HPDE6-E6E7 (cell line): ENCODE results near the gene MSH5.
"Not testable (repeated sequence)": the region's sequence is repeated elsewhere in the genome, so short reads cannot be mapped to it uniquely, and the experiment has no call there.

Experiments
- DNase-seq: peaks from one replicate; pipeline ENCODE4 v3.0.0; 2011; ENCODE audit warnings: missing footprints; ENCODE audit errors: extremely low spot score

MSH5 gene

GRCh38 chr6:31778999-31779885, 39.4 kb downstream of the MSH5 start:
- no peak for DNase-seq

DNA sequence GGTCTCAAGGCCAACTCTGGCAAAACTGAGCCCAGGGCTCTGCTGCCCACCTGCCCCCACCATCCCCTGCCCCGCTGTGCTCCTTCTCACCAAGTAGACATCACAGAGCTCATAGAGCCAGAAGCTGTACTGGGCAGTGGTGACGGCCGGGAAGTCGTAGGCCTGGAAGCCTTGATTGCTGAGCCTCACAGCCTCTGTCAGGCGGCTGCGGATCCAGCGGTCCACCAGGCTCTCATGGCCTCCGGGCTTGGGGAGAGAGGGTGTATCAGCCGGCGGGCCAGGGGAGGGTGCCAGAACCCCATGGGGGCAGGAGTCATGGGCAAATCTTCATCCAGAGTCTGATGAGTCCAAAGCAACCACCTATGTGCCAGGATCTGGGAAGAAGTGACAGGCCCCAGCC, 40.1 kb downstream of the MSH5 start:
- no peak for DNase-seq

DNA sequence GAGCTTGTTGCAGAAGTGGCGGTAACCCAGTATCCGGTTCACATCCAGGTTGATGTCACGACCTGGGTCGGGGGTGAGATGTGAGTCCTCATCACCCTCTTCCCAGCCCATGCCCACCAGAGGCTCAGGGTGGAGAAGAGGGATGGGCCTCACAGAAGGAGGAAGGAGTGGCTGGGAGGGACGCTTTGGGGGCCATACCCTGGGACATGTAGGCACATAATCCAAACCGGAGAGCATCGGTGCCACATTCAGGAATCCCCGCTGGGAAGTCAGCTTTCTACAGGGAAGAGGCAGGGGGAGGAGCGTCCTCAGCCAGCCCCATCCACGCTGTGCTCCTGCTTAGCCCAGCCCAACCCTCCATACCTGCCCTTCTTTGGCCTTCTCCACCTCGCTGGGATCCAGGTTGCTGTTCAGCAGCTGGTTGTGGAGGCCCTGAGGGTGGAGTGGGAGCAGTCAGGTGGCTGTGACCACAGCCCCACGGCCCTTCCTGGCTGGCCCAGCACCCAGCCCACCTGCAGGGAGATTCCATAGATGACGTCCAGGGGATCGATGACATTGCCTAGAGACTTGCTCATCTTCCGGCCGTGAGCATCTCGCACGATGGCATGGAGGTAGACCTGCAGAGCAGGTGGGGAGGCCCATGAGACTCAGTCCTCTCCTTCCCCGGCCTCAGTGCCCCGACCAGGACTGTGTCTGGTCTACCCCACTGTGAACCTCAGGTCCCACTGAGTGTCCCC, 40.9 kb downstream of the MSH5 start:
- DNase-seq, result no peak

DNA sequence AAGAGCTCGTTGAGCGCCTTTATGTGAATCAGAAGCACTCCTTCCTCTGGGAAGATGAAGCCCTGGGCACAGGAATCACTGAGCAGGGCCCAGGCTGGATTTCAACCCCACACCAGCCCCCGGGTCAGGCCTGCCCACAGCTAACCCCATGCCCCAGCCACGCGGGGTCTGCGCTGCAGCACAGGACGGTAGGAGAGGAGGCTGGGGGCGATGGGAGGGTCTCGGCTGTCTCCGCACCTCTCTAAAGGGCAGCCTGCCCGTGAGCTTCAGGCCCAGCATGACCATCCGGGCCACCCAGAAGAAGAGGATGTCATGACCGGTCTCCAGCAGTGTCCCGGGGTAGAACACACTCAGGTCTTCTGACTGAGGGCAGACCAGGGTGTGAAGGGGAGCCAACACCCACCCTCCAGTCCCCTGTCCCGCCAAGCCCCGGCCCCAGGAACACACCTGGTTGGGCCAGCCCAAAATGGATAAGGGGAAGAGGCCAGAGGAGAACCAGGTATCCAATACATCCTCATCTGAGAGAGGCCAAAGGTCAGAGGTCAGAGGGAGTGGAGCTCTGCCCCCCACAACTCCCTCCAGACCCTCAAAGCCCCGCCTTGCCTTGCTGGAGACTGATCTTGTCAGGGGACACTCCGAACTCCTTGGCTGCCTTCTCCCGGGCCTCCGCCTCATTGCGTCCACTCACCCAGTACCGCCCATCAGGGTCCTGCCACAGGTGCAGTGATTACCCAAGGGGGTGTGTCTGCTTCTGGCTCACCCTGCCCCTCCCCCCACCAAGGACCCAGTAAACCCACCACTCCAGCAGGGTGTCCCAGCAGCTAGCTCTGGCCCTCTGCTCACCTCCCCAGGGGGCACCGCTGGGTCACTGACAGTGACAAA, 41.7 kb downstream of the MSH5 start:
- no peak for DNase-seq

DNA sequence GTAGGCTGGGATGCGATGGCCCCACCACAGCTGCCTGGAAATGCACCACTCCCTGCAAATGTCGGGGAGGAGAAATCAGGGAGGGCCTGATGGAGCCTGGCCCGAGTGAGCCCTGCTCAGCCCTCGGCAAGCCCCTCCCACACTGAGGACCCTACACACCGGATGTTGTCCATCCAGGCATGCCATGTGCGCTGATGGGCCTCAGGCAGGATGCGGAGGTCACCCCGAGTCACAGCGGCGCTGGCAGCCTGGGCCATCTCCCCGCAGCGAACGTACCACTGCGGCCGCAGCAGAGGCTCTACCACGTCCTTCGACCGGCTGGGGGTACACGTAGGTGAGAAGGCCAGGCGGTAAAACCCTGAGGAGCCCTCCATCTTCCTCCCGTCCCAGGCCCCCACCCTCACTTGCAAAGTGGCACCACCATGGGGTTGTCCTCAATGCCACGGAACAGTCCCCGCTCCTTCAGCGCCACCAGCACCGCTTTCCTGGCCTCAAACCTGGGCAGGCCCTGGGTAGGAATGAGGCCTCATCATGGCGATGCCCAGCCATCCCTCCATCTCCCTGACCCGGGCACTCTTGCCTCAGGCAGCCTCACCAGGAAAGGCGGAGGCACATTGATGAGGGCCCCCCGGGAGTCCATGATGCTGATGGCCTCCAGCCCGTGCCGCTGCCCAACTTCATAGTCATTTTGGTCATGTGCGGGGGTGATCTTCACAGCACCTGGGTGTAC, 42.5 kb downstream of the MSH5 start:
- DNase-seq, result no peak

DNA sequence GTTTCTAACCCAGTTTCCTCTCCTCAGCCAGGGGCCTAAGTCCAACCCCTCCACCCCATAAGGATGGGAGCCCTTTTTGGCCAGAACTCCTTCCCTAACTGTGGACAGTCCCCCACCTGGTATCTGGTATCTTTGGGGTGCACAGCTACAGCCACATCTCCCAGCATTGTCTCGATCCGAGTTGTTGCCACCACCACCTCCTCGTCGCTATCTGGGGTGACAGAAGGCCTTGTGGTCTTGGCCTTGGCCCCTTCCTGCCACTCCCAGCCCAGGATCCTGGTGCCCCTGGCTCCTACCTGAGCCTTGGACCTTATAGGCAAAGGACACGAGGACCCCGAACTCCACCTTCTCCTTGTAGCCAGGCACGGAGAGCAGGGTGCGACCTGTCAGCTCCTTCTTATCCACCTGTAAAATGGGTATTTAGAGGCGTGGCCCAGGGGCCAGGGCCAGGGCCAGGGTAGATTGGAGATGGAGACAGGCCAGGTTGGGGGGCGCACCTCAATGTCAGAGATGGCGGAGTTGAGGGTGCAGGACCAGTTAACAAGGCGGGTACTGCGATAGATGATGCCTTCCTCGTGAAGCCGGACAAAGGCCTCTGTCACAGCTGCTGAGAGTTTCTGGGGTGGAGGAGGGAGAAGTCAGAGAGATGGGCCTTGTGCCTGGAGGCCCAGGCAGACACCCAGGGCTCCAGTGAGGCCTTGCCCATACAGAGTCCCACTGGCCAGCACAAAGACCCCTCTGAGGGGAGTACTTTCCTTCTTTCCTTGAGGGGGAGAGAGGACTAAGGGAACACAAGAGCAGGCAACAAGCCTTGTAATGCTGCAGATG, 44.5 kb downstream of the MSH5 start:
- no peak for DNase-seq

DNA sequence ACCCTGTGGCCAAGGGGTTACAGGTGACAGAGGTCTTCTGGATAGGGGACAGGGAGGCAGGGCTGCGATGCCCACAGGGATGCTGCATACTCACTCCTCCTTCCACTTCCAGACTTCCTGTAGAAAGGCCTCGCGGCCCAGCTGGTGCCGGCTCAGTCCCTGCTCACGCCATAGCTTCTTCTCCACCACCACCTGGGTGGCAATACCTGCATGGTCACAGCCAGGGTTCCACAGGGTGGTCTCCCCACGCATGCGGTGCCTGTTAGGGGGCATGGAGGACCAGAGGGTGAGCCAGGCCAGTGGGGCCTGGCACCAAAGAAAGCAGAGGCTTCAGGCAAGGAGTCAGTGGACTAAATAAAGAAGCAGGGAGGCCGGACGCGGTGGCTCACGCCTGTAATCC, 45.7 kb downstream of the MSH5 start:
- no peak for DNase-seq

DNA sequence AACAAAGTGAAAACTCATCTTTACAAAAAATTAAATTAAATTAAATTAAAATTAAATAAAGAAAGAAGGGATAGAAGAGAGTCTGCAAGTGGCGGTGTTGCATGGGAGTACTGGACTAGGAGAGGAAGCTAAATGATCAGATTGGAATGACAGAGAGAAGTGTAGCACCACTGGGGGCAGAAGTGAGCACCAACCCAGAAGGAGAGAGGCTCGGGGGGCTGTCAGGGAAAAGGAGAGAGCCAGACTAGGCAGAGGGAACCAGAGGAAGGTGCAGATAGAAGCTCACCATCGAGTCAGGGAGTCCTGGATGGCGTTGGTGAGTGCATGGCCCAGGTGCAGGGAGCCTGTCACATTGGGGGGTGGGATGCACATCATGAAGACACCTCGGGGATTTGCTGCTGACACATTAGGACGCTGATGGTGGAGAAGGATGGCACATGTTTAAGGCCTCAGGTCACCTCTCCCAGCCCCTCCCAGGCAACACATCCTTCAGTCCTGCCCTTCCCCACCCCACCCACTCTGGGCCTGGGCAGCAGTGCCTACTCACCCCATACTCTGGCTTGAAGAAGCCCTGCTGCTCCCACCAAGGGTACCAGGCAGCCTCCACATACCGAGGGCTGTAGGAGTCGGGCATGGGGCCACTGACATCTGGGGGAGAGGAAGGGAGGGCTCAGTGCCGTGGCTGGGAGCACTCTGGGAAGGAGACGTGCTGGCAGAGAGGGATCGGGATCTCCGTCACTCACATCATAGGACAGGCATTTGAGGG, 51.7 kb downstream of the MSH5 start:
- no peak for DNase-seq

- DNase-seq, result no peak
Observed at GRCh38 chr6:31792090-31792374, 52.2 kb downstream of the MSH5 start.

GRCh38 chr6:31792761-31793171, 53.0 kb downstream of the MSH5 start:
- DNase-seq, result peak; percentile 92

DNA sequence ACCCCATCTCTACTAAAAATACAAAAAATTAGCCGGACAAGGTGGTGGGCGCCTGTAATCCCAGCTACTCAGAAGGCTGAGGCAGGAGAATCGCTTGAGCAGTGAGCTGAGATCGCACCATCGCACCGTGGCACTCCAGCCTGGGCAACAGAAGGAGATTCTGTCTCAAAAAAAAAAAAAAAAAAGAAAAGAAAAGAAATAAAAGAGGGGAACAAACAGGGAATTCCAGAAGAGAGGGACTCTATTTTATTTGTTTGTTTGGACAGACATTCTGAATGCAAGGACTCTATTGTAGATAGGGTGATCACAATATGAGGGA, 54.1 kb downstream of the MSH5 start:
- not testable (repeated sequence) for DNase-seq

DNA sequence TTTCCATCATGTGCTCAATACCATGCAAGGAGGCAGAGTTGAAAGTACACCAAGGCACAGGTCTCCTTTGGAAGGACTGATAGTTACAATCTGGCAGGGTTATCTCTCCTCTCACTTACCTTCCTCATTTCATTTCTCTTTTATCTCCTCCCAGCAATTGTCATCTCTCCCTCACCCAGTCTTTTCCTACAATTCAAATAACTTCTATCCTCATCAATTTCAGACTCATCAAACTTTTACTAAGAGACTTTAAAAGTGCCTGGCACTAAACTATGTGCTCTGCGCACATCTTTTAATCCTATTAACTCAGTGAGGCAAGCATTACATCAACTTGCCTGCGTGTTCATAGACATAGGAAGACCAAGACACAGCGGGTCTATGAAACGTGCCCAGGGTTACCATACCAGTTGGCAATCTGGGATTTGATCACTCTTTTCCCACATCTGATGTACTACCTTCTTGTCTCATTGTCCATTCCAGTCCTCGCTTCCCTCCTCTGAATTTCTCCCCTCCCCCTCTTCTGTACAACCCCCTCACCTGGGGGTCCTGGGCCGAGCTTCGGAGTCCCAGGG, 54.6 kb downstream of the MSH5 start:
- peak; percentile 42 for DNase-seq

- DNase-seq, result no peak
Observed at GRCh38 chr6:31794866-31795615, 55.2 kb downstream of the MSH5 start.

- DNase-seq, result peak; percentile 94
Observed at GRCh38 chr6:31795616-31796298, 56.0 kb downstream of the MSH5 start, which contains the start of gene VARS1. TSS of gene VARS1 (minus strand) at chr6:31795752. CDS start at chr6:31795217, 535 bp downstream.

DNA sequence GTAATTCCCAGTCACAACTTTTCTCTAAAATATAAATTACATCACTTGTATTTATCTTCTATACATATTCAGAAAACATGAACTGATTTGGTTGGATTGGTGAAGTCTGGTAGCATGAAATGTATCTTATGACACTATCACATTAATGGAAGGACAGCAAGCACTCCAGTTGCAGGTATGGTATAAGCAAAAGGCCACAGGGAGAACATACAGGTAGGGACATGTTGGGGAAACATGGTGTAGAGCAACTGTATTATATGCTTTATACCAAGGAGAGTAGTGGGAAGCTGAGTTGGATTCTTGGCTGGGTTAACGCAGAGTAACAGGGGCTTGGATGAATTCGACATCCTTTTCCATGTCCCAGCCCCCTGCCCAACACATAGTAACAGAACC, 57.2 kb downstream of the MSH5 start:
- no peak for DNase-seq

DNA sequence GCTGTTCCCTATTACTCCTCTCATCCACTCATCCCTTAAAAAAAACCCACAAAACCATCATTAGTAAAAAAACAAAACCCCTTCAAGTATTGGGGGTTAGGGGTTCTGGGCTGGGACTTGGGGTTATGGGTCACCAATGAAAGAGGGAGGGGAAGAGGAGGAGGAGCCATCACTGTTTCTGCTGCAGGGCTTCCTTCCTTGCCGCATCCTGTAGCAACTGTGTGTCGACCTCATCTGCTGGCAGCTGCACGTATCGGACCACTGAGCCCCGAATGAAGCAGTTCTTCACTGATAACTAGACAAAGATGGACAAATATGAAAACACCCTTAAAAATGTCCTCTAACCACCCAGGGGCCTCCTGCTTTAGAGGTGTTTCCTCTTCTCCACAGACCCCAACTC, 57.8 kb downstream of the MSH5 start:
- no peak for DNase-seq

DNA sequence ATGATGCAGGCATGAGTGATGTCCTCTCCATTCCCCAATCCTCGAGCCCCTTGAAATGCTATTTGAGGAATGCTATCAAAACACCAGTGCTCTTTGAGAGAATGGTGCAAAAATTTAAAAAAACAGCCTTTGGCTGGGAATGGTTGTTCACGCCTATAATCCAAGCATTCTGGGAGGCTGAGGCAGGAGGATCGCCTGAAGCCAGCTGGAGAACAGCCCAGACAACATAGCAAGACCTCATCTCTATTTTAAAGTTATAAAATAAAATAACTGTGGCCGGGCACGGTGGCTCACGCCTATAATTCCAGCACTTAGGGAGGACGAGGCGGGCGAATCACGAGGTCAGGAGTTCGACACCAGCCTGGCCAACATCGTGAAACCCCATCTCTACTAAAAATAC, 60.0 kb downstream of the MSH5 start:
- no peak for DNase-seq
